Thyroid gland (tissue), 4 donors: ENCODE data around the gene CD59. TPM values are rescaled to one million over a fixed set of nuclear protein-coding genes. Genes with fewer than 3 reads are reported as not detected.
"Not testable (repeated sequence)": the region's sequence is repeated elsewhere in the genome, so short reads cannot be mapped to it uniquely, and the experiment has no call there.

ENCODE experiments used
- DNase-seq, 2 donors: peaks; one replicate each; pipeline ENCODE4 v3.0.0-alpha.2; 2019
- H3K27ac ChIP-seq, 3 donors: fragments of 200-600 bp; sonication (generic); 1 replicate in 2 of 3; 2 replicates in 1 of 3; pipeline ENCODE4 v1.5.1; 2016 to 2019; ENCODE audit warnings: mild to moderate bottlenecking in 1 of 3, moderate library complexity in 1 of 3
- H3K27me3 ChIP-seq: fragments of 200-600 bp; sonication (generic); one replicate; pipeline ENCODE4 v1.5.1; 2019
- H3K36me3 ChIP-seq, 2 donors: fragments of 200-600 bp; sonication (generic); one replicate each; pipeline ENCODE4 v1.5.1; 2016 to 2019
- H3K4me1 ChIP-seq, 2 donors: fragments of 200-600 bp; sonication (generic); one replicate each; pipeline ENCODE4 v1.5.1; 2017 to 2019
- H3K4me3 ChIP-seq, 3 donors: fragments of 200-600 bp; sonication (generic); replicated peaks in 1 of 3; 1 replicate in 2 of 3; 2 replicates in 1 of 3; pipeline ENCODE4 v1.5.1; 2016; ENCODE audit warnings: mild to moderate bottlenecking in 1 of 3
- H3K9me3 ChIP-seq: fragments of 200-600 bp; sonication (generic); one replicate; pipeline ENCODE4 v1.5.1; 2017
- CTCF ChIP-seq, 6 experiments: fragments of 200-600 bp in 3 of 6; fragments of 450-650 bp in 3 of 6; sonication (generic) in 3 of 6; IDR thresholded peaks; one replicate each; pipeline ENCODE4 v1.5.1; 2016 to 2019; ENCODE audit warnings: antibody characterized with exemption in 6 of 6, mild to moderate bottlenecking in 2 of 6, inconsistent platforms in 1 of 6, moderate library complexity in 1 of 6
- POLR2A ChIP-seq, 2 donors: fragments of 450-650 bp; IDR thresholded peaks; one replicate each; pipeline ENCODE4 v1.6.1; 2017; ENCODE audit warnings: antibody characterized with exemption in 2 of 2, mild to moderate bottlenecking in 2 of 2, moderate library complexity in 1 of 2
- WGBS, 2 donors: methylation state at CpG; one replicate each; pipeline ENCODE4 v1.1.5; 2017; 5-methylcytosine and 5-hydroxymethylcytosine counted together
- intact Hi-C: fragments of 100-400 bp; cut with DNase I; formaldehyde crosslinking; loops from one replicate; pipeline ENCODE4 v1.15.1; 2023
- total RNA-seq, 4 donors: library from RNA; depleted of rRNA; stranded (reverse); fragments of >200 nt; gene quantifications; one replicate each; pipeline ENCODE4 v1.2.3, GENCODE V29; 2016

Gene CD59
- total RNA-seq, 4 donors from 2014 or later: 367 to 562 (median 504) TPM

GRCh38 chr11:33730716-33731115 is 5.5 kb downstream of the CD59 start:
- Histone ChIP-seq H3K27ac (no peak overlapping the region), H3K36me3 (no peaks in the 10 kb centered on the region), H3K9me3 (no peaks in the 10 kb centered on the region), H3K4me1 (peaks cover 19 to 21% of the 10 kb centered on the region in 2 donors), H3K27me3 (no peaks in the 10 kb centered on the region), H3K4me3 (no peak overlapping the region)
- DNase-seq: no peak
- intact Hi-C loops: no loop called here
- 78 to 84% methylated on average over 7 of the region's 7 CpGs for WGBS, 2 donors
- TF ChIP-seq CTCF (IDR thresholded peaks at IDR 0.05) (no peak), POLR2A (IDR thresholded peaks at IDR 0.05) (no peak)

GRCh38 chr11:33729072-33729664 is 7.1 kb downstream of the CD59 start:
- H3K27me3 ChIP-seq, H3K9me3 ChIP-seq, intact Hi-C loops, H3K4me3 ChIP-seq, H3K36me3 ChIP-seq, DNase-seq, H3K27ac ChIP-seq: not testable (repeated sequence)
- H3K4me1 ChIP-seq: peaks cover 23 to 31% of the 10 kb centered on the region in 2 donors
- 86 to 89% methylated on average over 5 of the region's 5 CpGs for WGBS, 2 donors

- H3K27me3 ChIP-seq, H3K36me3 ChIP-seq, intact Hi-C loops, H3K4me3 ChIP-seq, DNase-seq, H3K9me3 ChIP-seq, H3K27ac ChIP-seq: not testable (repeated sequence)
- peaks cover 35 to 39% of the 10 kb centered on the region in 2 donors for H3K4me1 ChIP-seq
- 60 to 72% methylated on average over 1 of the region's 1 CpG for WGBS, 2 donors
Measured at GRCh38 chr11:33727539-33727938, 8.7 kb downstream of the CD59 start.

- Histone ChIP-seq H3K27ac (peak overlapping the region in 2 of 3 donors; percentile 92 to 98), H3K9me3 (no peaks in the 10 kb centered on the region), H3K36me3 (peaks cover 0 to 8% of the 10 kb centered on the region in 2 donors), H3K4me3 (no peak overlapping the region), H3K27me3 (no peaks in the 10 kb centered on the region), H3K4me1 (peaks cover 33 to 41% of the 10 kb centered on the region in 2 donors)
- TF ChIP-seq POLR2A (IDR thresholded peaks at IDR 0.05): no peak
- TF ChIP-seq CTCF (IDR thresholded peaks at IDR 0.05): no peak
- intact Hi-C loops: no loop called here
- WGBS, 2 donors: 84 to 86% methylated on average over 5 of the region's 5 CpGs
- DNase-seq: no peak
Measured at GRCh38 chr11:33725496-33725895, 10.7 kb downstream of the CD59 start.

- Histone ChIP-seq H3K4me1 (peaks cover 33 to 41% of the 10 kb centered on the region in 2 donors), H3K27me3 (no peaks in the 10 kb centered on the region)
- WGBS, 2 donors: 42 to 46% methylated on average over 4 of the region's 4 CpGs
Measured at GRCh38 chr11:33724644-33725035, 11.6 kb downstream of the CD59 start.

More at GRCh38 chr11:33724644-33725035, 11.6 kb downstream of the CD59 start:
- TF ChIP-seq CTCF (IDR thresholded peaks at IDR 0.05): no peak
- no peak for TF ChIP-seq POLR2A (IDR thresholded peaks at IDR 0.05)
- peak overlapping the region; percentile 92 to 98 (median 96) for H3K27ac ChIP-seq
- intact Hi-C loops: no loop called here
- no peak overlapping the region for H3K4me3 ChIP-seq
- H3K9me3 ChIP-seq: no peaks in the 10 kb centered on the region
- DNase-seq: peak; percentile 67
- peaks cover 5 to 11% of the 10 kb centered on the region in 2 donors for H3K36me3 ChIP-seq
